HuH-7.5 (cell line): ENCODE results near the gene LMBR1.
"Not testable (repeated sequence)": the region's sequence is repeated elsewhere in the genome, so short reads cannot be mapped to it uniquely, and the experiment has no call there.

Experiments used
- DNase-seq: peaks from one replicate; pipeline ENCODE4 v3.0.0; 2011; ENCODE audit warnings: low spot score

LMBR1 gene

DNA sequence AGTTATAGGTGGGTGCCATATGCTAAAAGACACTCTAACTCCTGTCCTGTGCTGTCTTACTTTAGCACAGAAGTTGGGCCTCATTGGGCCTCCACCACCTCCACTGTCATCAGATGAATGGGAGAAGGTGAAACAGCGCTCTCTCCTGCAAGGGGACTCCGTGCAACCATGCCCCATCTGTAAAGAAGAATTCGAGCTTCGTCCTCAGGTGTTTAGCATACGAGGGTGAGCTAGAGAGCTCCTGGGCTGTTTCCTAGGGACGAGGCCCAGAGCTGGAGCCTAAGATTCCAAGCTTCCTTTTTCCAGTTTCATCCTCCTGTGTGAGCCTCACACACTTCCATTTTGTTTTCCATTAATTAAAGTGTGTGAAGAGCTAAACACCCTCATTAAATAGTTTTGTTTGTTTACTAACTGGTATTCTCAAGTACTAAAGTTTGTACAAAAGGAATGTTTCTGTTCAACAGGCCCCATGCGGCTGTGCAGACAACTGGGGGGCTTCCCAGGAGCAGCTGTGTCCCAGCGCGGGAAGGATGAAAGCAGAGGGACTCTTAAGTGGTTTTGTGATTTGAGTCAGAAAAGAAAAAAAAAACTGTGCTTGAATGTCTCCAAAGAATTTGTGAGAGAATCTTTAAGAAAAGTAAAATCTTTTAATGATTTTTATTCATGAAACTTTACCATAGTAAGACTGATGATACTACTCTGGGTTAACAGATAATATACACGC lies 238.3 kb downstream of the LMBR1 start:
- no peak for DNase-seq

- DNase-seq, result no peak
These were observed 240.0 kb downstream of the LMBR1 start for GRCh38 chr7:156652886-156653568.

GRCh38 chr7:156651474-156651873 lies 241.5 kb downstream of the LMBR1 start:
- DNase-seq, result no peak

DNA sequence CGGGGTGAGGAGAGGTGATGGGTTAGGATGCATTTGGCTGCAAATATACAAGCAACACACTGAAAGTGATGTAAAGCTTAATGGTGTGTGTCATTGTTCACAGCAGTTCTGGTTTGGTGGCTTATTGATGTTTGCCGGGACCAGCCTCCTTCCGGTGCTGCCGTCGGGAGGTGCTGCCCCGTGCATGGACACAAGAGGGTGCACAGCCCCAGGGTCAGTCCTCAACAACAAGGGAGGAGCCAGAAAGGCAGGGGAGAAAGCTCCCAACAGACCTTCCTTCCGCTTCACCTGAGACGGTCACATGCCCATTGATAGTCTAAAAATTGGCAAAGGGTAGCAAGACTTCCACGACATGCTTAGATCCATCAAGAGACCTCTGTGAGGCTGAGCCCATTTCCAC lies 242.9 kb downstream of the LMBR1 start:
- DNase-seq, result peak; percentile 43

DNA sequence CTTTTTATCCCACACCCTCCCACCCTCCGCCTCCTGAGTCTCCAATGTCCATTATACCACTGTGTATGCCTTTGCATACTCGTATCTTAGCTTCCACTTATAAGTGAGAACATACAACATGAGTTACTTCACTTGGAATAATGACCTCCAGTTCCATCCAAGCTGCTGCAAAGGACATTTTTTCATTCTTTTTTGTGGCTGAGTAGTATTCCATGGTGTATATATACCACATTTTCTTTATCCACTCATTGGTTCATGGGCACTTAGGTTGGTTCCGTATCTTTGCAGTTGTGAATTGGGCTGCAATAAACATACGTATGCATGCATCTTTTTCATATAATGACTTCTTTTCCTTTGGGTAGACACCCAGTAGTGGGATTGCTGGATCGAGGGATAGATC lies 245.7 kb downstream of the LMBR1 start:
- DNase-seq, result not testable (repeated sequence)

DNA sequence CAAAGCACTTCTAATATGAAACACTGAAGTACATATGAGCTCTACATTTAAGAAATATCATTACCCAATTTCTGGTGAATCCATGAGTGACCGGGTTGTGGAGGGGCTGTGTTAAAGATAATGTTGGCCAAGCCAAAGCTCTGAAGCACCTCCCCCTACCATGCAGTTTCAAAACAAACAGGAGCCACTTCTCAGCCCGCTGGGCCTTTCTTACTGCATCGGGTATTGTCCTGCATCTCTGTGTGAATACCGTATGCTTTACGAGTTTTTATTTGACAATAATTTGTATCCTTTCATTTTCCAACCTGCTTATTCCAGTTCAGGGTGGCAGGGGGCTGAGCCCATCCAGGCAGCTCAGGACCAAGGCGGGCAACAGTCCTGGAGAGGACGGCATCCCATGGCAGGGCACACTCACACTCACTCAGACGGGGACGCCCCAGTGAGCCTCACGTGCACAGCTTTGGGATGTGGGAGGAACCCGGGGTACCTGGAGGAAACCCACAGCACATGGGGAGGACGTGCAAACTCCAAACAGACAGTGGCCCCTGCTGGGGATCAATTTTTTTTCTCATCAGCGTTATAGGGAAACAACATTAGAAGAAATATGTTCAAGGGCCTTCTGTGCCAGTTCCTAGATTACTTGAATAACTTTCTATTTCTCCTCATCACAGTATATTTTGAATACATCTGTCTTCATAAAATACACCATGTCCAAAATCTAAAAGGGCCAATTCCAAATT lies 250.5 kb downstream of the LMBR1 start:
- no peak for DNase-seq

- DNase-seq, result peak; percentile 38
These were observed 252.0 kb downstream of the LMBR1 start for GRCh38 chr7:156640949-156641485.

DNA sequence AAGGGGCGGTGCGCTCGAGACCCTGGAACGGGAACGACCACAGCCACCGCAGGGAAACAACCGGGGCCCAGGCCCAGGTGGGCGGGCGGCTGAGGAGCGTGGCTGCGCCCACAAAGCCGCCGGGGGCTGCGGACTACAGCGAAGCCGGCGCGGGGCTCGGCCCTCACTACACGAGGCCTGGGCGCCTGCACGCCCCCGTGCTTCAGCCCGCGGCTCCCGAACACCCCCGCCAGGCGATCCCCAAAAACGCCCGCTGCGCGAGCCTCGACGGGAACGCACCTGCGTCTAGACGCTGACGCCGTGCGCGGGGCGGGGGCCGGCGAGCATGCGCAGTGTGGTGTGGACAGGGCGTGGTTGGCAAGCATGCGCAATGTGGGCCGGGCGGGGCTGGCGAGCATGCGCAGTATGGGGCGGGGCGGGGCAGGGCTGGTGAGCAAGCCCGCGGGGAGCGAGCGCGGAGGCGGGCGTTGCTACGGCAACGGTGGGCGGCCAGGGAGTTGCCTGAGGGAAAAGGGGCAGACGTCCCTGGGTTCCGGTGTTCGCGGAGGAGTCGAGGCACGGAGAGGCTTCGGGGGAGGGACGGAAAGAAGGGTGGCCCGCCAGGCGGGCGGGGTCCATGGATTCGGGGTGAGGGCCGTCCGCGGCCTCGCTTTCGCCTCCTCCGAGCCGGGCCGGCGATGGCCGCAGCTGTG lies 252.6 kb downstream of the LMBR1 start, which contains the start of gene RNF32:
Gene RNF32 (plus strand): TSS at position 518 of the 692 bp plus-strand sequence. CDS start 3,104 bp downstream, outside the sequence.
- DNase-seq, result peak; percentile 90

DNA sequence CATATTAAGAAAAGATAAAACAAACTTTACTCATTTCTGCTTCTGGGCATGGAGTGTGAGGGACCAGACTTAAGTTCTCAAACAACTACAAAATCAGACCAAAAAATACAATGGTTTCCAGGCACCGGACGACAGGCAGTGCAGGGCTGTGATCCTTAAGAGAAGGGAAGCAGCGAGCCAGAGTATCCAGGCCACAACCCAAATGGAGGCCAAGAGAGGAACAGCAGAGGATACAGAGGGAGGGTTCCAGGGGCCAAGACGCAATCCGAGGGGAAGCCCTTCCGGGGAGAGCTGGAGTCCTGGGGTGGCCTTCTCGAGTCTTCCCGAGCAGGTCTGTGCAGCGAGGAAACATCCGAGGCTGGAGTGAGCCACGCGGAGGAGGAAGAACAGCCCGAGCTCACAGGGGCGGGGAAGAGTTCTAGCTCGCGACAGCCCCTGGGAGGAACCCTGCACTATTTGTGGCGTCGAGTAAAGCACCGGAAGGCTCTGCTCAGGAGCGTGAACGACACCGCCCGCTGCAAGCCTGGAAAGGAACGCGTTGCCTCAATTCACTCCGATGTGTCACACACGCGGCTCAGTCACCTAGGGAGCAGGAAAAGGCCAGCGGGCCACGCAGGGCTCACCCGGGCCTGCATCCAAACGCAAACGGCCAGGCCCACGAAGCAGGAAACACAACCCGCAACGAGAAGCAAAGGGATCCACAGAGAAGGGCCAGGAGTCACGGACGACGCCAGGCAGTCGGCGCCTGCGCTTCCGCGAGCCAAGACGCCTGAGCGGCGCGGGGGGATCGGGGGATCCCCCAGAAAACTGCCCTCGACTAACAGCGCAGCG lies 253.3 kb downstream of the LMBR1 start:
- DNase-seq, result no peak

DNA sequence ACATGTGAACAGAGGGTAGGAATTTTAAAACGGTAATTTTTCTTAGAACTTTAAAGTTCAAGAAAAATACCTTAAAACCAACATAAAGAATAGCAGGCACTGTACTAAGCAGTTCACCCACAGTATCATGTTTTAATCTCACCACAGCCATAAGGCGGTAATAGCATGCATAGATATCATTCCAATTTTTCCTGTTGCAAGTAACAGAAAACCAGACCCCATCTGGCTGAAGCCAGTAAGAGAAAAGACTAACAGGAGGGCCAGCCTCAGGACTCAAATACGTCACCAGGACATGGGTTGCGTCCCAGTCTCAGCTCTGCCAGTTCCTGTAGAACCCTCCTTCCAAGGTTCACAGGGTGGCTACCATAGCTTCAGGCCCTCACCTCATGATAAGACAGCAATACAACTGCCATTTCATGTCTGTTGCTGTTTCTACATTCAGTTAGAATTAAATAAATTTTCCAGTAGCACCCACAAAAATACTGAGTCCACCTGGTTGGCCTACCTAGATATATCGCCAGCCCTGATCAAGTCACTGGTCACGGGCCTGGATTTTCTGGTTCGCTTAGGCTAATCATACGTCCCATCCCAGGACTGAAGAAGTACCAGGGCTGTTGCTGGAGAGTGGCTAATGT lies 254.4 kb downstream of the LMBR1 start:
- no peak for DNase-seq

DNA sequence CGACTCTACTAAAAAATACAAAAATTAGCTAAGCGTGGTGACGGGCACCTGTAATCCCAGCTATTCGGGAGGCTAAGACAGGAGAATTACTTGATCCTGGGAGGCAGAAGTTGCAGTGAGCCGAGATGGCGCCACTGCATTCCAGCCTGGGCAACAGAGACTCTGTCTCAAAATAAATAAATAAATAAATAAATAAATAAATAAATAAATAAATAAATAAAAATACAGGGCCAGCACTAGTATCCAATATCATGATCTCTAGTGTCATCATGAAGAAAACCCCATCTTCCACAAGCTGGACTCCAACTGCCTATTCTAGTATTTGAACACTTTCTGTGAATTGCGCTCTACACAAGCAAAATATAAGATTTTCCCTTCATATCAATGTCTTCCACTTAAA lies 255.9 kb downstream of the LMBR1 start:
- not testable (repeated sequence) for DNase-seq

DNA sequence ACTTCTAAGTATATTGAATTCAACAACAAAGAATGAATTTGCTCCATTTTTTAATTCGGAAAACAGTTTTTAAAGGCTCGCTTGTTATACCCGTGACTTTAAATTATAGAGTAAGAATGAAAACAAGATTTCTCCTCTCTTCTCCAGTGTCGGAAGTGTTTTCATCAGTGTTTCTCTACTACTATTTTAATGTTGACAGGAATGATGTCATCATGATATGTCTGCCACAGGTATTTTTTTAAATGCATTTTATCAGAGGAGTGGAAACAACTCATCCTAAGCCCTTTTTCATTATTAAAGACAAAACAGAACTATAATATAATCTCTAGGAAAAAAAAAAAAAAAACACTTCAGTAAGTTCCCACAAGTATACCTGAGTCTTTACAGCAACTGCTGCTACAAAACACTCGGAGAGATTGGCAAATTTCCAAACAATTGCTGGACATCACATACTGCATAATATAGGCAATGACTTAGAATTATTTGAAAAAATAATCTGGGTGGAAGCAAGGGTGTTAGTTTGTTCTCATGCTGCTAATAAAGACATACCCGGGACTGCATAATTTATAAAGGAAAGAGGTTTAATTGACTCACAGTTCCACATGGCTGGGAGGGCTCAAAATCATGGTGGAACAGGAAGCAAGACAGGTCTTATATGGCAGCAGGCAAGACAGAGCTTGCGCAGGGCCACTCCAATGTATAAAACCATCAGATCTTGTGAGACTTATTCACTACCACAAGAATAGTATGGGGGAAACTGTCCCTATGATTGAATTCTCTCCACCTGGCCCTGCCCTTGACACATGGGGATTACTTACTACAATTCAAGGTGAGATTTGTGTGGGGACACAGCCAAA lies 257.2 kb downstream of the LMBR1 start:
- no peak for DNase-seq

- DNase-seq, result no peak
These were observed 258.9 kb downstream of the LMBR1 start for GRCh38 chr7:156634117-156634516.

- no peak for DNase-seq
These were observed 263.1 kb downstream of the LMBR1 start for GRCh38 chr7:156629873-156630272.

- no peak for DNase-seq
These were observed 264.4 kb downstream of the LMBR1 start for GRCh38 chr7:156628562-156628961.
